UCSD-AML1 (cell line): ENCODE results near the gene BMP2K.

Source experiments
- DNase-seq: peaks from one replicate; lab custom pipeline; 2025; ENCODE audit not compliant: unreplicated experiment; lab: John Stamatoyannopoulos, UW

The BMP2K gene

DNA sequence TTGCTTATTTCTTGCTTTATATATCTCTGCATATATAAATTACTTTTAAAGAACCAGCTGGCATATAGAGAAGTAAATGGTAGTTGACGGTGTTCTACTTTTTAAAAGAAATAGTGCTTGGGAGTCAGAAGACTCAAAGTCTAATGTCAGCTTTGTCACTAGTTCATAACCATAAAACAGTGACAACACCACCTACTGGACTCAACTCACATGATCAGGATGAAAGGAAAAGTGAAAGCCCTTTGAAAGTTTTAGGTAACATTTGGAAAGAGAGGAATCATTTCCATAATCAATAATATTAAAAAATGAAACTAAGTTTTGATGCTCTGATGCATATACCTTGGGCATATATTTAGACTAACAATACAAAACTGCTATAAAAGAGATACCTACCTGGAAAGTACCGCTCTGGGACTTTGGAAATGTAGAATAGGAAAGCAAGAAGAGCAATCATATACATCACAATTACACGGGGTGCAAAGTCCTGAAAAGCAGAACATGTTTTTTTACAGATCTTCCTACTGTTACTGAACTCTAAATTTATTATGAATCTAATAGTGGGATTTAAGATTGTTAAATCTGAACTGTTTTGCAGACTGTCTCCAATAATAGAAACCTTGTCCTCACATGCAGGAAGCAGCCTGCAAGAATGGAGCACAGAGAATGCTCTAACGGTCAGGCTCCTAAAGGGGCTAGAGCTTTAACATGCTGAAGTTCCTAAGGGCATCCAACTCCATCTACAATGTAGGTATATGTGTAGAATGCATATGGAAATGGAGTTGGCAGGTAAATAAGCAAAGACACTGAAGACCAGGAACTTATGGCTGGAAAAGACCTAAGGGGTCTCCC, 147.5 kb downstream of the BMP2K start:
- no peak for DNase-seq

DNA sequence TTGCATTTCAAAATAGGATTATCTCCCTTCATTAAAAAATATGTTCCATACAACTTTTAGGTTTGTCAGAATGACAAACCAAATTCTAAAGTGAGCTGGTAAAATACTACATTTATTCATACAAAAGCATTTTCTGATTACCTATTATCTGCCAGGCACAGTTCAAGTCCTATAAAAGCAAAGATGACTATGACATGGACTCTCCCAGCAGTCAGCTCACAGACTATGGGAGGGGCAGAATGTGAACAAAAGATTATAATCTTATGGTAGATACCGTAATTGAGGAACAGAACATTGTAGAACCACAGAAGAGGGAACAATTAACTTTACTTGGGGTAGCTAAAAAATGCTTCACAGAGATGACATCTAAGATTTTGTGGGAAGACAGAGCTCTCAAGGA, 150.7 kb downstream of the BMP2K start:
- DNase-seq, result no peak

DNA sequence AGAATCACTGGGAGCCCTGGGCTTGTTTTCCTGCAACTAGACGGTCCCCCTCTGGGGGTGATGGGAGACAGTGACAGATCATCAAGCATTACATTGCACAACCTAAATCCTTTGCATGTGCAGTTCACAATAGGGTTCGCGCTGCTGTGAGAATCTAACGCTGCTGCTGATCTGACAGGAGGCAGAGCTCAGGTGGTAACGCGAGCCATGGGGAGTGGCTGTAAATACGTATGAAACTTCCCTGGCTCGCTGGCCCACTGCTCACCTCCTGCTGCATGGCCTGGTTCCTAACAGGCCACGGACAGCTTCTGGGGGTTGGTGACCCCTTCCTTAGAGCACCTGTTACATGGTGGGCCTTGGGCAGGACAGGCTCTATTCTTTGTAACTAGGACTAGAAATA, 152.7 kb downstream of the BMP2K start:
- DNase-seq, result no peak

DNA sequence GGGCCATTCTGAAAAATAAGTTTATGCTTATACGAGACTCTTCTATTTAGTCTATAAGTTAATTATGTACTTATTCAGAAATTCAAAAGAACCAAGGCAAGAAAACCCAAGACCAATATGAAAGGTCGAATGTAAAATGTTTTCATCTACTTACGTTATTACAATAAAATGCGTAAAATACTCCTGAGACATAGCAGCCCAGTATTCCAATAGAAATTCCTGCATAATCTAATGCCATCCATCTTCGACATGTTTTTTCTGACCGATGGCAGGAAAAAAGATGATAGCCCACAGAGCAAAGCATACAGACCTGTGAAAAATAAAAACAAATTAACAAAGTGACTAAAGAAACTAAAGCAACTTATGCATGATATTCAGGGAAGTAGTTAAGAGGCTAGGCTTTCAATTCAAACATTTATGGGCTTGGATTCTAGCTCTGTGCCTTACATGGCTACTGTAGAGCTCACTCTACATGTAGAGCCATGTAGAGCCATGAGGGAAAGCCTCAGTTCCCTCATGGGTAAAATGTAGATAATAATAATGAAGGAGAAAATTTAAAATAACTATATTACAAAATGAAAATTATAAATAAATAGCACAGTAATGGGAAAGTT, 154.0 kb downstream of the BMP2K start:
- DNase-seq, result no peak

DNA sequence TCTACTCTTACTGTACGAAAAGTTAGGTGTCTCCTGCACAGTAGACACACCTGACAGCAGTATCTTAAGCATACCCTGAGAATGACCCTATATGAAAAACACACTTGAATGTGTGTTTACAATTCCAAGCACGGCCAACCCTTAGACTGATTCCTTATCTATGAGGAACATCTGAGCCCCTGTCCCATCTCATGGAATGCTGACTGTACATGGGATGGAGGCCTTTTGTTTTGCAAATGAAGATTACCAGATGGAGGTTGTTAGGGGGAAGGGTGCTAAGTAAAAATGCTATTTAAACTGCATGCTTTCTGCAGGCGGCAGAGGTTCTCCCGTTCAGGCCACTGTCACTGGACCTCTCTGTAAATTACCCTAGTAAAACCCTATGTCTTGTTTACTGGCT, 160.8 kb downstream of the BMP2K start:
- DNase-seq, result no peak

DNA sequence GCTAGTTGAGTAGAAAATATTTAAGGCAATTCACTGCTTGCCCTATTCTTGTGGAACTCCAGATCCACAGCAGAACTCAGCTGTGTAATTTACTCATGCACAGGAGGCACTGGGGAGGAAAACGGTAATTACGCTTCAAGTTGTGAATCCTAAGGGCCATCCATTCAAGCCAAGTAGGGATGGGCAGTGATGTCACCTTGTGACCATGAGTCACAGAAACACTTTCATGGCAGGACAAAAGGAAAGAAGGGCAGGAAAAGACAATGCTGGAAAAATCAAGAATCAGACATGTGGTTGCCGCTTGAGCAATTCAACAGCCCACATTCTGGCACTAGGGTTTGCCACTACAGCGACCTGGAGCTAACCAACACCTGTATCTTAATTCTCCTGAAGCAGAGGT, 161.7 kb downstream of the BMP2K start:
- DNase-seq, result no peak

DNA sequence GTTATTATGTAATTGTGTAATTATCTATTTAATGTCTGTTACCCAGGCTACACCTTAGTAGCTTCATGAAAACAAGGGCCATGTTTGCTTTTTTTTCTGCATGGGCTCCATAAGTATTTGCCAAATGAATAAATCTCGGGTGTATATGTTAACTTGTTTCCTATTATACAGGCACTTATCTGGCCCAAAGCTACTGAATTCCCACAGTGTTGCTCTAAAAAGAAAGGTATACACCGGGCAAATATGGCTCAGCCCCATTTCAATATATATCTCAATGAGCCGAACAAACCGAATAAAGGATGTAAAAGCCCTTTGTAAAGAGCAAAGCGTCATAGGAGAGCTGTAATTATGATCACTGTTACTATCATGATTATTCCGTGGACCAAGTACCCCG, 162.3 kb downstream of the BMP2K start:
- DNase-seq, result no peak

DNA sequence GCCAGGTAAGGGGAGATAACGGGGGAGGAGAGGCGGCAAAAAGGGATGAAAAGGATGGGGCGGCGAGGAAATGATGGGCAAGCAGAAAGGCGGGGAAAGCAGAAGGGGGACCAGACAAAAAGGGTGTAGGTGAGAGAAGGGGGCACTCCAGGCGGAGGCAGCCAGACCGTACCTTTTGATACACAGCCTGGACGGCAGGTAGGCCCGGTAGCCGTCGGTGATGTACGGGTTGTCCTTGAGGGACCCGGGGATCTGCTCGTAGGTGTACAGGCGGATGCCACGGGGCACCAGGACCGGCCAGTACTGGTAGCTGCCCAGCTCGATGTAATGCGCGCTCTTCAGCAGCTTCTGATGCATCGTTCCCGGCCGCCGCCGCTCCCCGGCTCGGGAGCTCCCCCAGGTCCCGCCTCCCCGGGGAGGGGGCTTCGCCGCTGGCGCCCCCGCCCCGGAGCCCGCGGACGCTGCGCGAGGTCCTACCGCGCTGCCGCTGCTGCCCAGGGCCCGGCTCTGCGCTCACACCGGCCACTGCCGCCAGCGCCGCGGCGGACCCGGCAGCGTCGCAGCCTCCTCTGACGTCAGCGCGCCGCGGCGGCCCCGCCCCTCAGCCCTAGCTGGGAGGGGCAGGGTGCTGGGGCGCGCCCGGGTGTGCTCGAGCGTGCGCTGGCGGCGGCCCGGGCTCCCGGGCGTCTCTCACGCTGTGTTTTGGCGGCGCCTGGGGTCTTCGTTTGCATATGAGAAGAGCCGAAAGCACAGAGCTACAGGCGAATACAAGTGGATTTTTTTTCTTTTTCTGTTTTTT, 162.9 kb downstream of the BMP2K start, which contains the start of gene PAQR3:
PAQR3 (minus strand) TSS at position 571 of the 799 bp plus-strand sequence; CDS start at position 357, 214 bp downstream.
- peak; percentile 91 for DNase-seq

DNA sequence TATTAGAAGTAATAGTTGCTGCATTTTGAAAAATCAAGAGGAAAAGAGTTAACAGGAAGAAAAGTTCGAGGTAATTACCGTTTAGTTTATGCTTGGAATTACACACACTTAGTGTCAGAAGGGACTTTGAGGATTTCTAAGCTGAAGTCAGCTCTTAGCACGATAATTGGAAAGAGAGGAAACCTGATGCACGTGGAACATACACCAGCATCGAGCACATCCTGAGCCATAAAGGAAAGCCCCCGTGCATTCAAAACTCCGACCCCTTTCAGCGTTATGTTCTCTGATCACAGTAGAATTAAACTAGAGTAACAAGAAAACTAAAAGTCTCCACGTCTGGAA, 163.5 kb downstream of the BMP2K start:
- no peak for DNase-seq

DNA sequence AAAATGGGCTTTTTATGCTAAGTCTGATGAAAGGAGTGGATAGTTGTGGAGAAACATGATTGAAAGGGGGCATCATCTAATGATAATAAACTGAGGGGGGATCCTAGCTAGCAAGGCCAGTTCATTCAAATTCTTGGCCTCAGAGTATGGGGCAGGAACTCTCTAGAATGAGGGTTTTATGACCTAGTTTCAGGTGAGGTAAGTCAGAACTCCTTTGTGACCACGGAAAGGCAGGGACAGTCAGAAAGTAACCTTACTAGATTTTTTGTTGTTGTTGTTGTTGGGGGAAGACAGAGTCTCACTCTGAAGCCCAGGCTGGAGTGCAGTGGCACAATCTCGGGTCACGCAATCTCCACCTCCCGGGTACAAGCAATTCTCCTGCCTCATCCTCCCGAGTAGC, 164.6 kb downstream of the BMP2K start:
- DNase-seq, result no peak

DNA sequence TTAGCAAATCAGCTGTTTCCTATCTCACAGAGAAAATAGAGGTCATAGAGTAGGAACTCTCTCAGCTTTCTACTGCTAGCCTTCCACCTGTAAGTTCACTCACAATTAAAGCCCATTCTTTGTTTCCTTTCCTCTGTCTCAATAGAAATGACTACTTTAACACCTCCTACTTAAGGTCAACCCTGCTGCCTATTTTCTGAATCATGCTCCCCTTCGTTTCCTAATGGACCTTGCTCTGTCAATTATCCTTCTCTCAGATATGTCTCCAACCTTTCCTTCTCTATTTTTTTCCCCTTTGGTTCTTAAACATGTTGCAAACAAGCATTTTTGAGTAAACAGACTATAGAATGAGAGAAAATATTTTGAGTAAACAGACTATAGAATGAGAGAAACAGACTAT, 168.2 kb downstream of the BMP2K start:
- no peak for DNase-seq

DNA sequence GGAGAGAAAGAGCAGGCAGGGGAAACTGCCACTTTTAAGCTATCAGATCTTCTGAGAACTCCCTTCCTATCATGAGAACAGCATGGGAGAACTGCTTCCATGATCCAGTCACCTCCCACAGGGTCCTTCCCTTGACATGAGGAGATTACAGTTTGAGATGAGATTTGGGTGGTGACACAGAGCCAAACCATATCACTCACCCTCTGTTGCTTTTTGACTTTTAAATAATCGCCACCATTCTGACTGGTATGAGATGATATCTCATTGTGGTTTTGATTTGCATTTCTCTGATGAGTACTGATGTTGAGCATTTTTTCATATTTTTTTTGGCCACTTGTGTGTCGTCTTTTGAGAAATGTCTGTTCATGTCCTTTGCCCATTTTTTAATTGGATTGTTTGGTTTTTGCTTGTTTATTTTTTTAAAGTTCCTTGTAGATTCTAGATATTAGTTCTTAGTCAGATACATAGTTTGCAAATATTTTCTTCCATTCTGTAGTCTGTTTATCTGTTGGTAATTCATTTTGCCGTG, 169.6 kb downstream of the BMP2K start:
- DNase-seq, result no peak

DNA sequence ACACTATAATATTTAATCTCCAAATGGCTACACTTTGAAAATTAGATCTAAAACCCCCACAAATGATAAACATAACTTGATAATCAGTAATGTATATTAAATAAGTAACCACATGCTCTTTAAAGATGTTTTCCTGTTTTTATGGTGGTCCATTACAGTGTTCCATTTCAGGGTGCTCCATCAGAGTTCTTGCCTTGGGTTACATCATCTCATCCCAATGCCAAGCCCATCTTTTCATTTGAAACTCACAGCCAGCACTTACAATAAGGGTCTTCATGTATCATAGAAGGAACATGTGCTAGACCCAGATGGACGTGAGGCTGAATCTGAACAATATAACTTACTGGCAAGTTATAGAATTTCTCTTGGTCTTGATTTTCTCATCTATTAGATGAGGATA, 173.6 kb downstream of the BMP2K start:
- no peak for DNase-seq

DNA sequence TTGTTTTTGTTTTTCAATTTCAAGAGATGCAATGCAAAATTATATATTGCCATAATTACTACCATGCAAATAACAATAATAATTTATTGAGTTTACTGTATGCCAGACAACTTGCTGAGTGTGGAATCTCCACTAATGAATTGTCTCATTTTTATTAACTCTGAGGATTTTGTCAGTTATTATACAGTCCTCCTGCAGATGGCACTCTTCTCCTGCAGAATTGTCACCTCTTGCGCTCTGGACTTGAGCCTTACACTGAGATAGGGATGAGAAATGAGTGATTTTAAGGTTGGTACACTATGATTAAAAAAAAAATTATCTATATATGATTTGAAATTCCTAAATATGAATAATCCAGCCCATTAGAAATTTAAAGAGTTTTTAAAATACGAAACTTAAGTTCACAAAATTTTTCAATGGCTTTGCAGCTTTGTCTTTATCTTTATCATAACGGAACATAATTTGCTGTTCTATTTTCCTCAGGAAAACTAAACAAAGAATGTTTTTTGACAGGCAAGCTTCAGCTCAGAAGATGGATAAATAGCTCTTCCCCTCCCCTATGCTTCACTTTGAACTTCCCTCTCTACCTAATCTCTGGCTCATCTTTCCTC, 175.8 kb downstream of the BMP2K start:
- DNase-seq, result no peak

DNA sequence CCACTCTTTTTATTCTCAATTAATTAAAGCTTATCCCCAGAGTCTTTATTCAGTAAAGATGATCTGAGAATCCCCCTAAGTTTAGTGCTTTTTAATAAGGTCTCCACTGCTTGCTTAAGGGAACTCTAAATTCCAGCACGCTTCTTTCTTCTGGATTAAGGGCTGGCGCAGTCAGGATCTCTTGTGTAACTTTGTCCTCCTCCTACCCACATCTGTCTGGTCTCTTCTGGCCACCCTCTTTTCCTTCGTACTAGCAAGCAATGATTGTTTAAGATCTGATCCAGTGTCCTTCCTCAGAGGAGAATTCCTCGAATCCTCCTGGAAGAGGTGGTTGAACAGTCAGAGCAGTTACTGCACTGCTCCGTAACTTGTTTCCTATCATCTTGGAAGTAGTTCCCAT, 177.1 kb downstream of the BMP2K start:
- no peak for DNase-seq

DNA sequence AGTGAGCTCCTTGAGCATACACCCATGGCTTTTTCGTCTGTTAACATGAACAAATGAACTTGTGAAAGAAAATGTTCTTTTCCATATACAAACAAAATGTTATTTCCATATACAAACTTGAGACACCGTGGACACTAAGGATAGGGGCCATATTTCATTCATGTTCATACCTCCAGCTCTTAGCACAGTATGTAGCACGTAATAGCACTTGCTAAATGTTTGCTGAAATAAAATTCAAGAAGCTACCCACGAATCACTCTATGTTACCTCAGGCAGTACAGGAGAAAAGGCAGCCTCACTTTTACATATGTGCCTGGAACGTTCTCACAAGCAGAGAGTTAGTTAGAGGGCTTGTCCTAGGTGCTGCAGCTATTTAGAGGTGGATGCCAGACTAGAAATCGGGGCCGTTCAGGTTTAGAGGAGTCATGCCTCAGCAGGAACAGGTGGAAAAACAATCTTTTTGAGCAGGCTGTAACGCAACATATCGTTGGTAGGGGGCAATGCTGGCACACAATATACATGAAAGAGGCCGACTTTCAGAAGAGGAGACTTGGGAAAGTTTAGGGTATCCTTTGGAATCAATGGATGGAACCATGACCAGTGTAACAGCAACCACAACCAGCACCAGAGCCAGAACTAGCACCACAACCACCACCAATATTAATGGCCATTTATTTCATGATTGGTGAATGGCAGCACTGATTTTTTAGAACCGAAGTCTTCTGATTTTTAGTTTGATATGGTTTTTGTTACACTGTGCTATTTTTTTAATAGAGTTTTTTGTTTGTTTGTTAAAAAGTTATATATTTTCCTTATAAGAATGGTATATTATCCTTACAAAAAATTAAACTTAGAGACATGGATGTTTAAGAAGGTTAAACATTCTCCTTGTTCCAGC, 177.9 kb downstream of the BMP2K start:
- peak; percentile 12 for DNase-seq

DNA sequence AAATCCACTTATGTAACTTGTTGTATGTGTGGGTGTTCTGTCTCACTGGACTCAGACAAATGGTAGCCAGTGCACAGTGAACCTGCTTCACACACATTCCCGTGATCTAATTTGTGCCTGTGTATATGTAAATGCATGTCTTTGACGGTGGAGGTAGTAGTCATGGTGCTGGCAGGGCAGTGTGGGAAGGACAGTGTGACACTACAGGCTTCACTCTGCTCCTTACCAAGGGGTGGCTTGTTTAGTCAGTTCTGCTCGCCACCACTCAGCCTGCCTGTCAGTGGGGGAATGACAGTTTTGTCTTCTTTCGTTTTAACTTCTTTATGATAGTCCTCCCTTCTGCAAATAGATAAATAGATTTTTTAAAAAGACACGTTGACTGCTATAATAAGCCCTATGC, 180.8 kb downstream of the BMP2K start:
- DNase-seq, result no peak

DNA sequence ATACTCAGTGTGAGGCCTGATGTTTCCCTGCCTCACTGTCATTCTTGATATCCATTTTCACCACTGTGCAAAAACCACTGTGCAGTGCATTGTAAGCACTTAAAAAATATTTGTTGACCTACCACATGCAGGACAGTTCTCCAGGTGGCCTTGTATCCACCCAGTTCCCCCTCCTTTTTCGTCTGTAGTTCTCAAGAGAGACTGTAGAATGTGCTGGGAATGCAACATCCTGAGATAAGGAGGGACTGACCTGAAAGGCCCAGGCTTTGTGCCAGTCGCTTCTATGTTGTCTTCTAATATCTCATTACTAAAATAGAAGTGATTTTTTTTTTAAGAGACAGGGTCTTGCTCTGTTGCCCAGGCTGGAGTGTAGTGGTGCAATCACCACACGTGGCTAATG, 184.8 kb downstream of the BMP2K start:
- no peak for DNase-seq
